ENCODE measurements around the gene PTGDS. TPM values are rescaled to one million over a fixed set of nuclear protein-coding genes. Genes with fewer than 3 reads are reported as not detected.

PTGDS gene
- total RNA-seq, 2 experiments from 2014 or later, result not detected

DNA sequence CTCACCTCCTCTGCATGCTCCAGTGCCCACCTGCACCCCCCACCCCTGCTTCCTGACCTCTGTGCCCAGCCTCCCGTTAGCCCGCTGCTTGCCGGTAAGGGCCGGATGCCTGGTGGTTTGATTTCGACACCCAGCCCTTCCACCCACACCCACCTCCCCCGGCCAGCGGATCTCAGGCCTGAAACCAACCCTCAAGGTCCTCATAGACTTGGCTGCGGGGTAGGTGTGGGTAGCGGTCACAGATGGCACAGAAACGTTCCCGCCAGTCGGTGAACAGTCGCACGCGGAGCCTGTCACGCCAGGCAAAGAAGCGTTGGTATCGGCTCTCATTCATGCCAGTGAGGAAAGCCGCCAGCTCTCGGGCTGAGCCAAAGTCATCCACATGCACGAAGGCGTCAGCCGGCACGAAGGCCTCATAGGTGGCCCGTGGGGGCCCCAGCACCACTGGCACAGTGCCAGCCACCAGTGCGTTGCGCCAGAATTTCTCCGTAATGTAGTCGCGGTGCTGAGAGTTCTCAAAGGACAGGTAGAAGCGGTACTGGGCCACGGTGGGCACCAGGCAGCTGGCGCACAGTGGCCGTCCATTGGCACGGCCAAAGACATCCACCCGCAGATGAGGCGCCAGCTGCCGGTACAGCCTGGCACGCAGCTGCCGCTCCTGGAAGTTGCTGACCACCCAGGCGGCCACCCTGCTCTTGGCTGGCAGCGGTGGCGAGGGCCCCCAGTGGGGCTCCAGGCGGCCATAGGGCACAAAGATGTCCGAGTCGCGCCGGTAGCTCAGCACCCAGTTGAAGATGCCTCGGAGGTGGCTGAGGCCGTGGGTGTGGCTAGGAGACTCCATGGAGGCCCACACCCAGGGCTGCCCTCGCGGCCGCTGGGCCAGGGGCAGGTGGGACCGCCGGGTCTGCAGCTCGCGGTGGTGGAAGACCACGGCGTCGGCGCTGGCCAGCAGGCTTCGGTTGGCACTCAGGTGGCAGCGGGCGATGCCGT is 53.5 kb downstream of the PTGDS start:
- H3K27ac Mint-ChIP-seq, result no peak overlapping the region
- ChIA-PET POLR2A (interaction anchor here (0.8 kb wide), 1 partner anchor 210 kb away, joined by 3 read pairs; the partner anchor contains the start of gene TUBB4B), CTCF (interaction anchor here (0.7 to 4.7 kb wide), 9 partner anchors 8 to 65 kb away, joined by 3 to 26 read pairs (median 9); partner anchors contain the start of genes MAN1B1 and PAXX)
- ATAC-seq (no peak), DNase-seq (peak; percentile 77)
- peak overlapping the region; percentile 49 for H3K4me3 Mint-ChIP-seq
- H3K4me1 Mint-ChIP-seq, result peaks cover 55% of the 10 kb centered on the region
- no peaks in the 10 kb centered on the region for H3K36me3 Mint-ChIP-seq (ENCODE audit: low read depth)
- intact Hi-C loops (cut with DNase I, micrococcal nuclease), result loop anchor here in 1 of 2 experiments (10.0 kb wide), 1 partner anchor 186 kb away; the partner anchor contains the start of genes AJM1 and PHPT1
- no peaks in the 10 kb centered on the region for H3K9me3 Mint-ChIP-seq (ENCODE audit: low read depth)
- H3K27me3 Mint-ChIP-seq, result no peaks in the 10 kb centered on the region

Other genes with a start within 250 kb of the PTGDS start
- 1 to 10 TPM in 1 of 2 experiments, under 1 TPM in 1; 0.71 to 1.2 TPM for gene LCN10, start 234.6 kb upstream of the PTGDS start, total RNA-seq
- not detected for gene LCN6, start 229.0 kb upstream of the PTGDS start, total RNA-seq
- not detected for gene LCN8, start 219.3 kb upstream of the PTGDS start, total RNA-seq
- gene LCN15, start 213.0 kb upstream of the PTGDS start, total RNA-seq, result not detected
- 10 to 100 TPM; 30.9 to 47.1 TPM for gene TMEM141, start 186.2 kb upstream of the PTGDS start, total RNA-seq
- under 1 TPM; 0.47 to 0.55 TPM for gene CCDC183, start 181.2 kb upstream of the PTGDS start, total RNA-seq
- 10 to 100 TPM; 66.2 to 71.8 TPM for gene RABL6, start 169.6 kb upstream of the PTGDS start, total RNA-seq
- 1 to 10 TPM; 4.3 to 4.8 TPM for gene AJM1, start 135.0 kb upstream of the PTGDS start, total RNA-seq
- gene PHPT1, start 128.1 kb upstream of the PTGDS start, total RNA-seq, result 10 to 100 TPM; 94.5 to 98.9 TPM
- 10 to 100 TPM; 16.6 to 17.5 TPM for gene MAMDC4, start 125.2 kb upstream of the PTGDS start, total RNA-seq
- gene EDF1, start 111.2 kb upstream of the PTGDS start, total RNA-seq, result 100 to 1,000 TPM; 282 to 320 TPM
- 10 to 100 TPM; 37.4 to 46.2 TPM for gene TRAF2, start 91.0 kb upstream of the PTGDS start, total RNA-seq
- 10 to 100 TPM; 54.4 to 66.4 TPM for gene FBXW5, start 32.8 kb upstream of the PTGDS start, total RNA-seq
- gene C8G, start 32.3 kb upstream of the PTGDS start, total RNA-seq, result under 1 TPM in 1 of 2 experiments, not detected in 1; 0.77 TPM
- 1 to 10 TPM; 1.1 to 1.5 TPM for gene LCN12, start 25.2 kb upstream of the PTGDS start, total RNA-seq
- gene LCNL1, start 5.5 kb downstream of the PTGDS start, total RNA-seq, result not detected
- 10 to 100 TPM; 52.7 to 67.1 TPM for gene PAXX, start 14.9 kb downstream of the PTGDS start, total RNA-seq
- not detected for gene CLIC3, start 19.1 kb downstream of the PTGDS start, total RNA-seq
- gene ABCA2, start 50.7 kb downstream of the PTGDS start, total RNA-seq, result 10 to 100 TPM; 20.4 to 23.7 TPM
- 1 to 10 TPM; 1.3 to 1.6 TPM for gene FUT7, start 54.6 kb downstream of the PTGDS start, total RNA-seq
- 10 to 100 TPM; 21.0 to 23.1 TPM for gene NPDC1, start 68.7 kb downstream of the PTGDS start, total RNA-seq
- gene ENTPD2, start 76.6 kb downstream of the PTGDS start, total RNA-seq, result under 1 TPM in 1 of 2 experiments, not detected in 1; 0.19 TPM
- gene SAPCD2, start 93.1 kb downstream of the PTGDS start, total RNA-seq, result 1 to 10 TPM; 6.4 to 8.8 TPM
- gene UAP1L1, start 100.0 kb downstream of the PTGDS start, total RNA-seq, result 10 to 100 TPM; 12.5 to 14.4 TPM
- gene MAN1B1, start 109.5 kb downstream of the PTGDS start, total RNA-seq, result 10 to 100 TPM; 21.6 to 26.7 TPM
- gene DPP7, start 137.2 kb downstream of the PTGDS start, total RNA-seq, result 100 to 1,000 TPM; 188 to 204 TPM
- under 1 TPM in 1 of 2 experiments, not detected in 1; 0.14 TPM for gene GRIN1, start 161.7 kb downstream of the PTGDS start, total RNA-seq
- not detected for gene LRRC26, start 192.5 kb downstream of the PTGDS start, total RNA-seq
- gene TMEM210, start 194.6 kb downstream of the PTGDS start, total RNA-seq, result not detected
- gene ANAPC2, start 211.1 kb downstream of the PTGDS start, total RNA-seq, result 10 to 100 TPM; 30.8 to 38.4 TPM
- gene SSNA1, start 211.2 kb downstream of the PTGDS start, total RNA-seq, result 10 to 100 TPM; 53.6 to 58.6 TPM
- 1 to 10 TPM; 5.6 to 5.8 TPM for gene TPRN, start 223.2 kb downstream of the PTGDS start, total RNA-seq
- 10 to 100 TPM; 25.0 to 30.7 TPM for gene TMEM203, start 228.1 kb downstream of the PTGDS start, total RNA-seq
- 10 to 100 TPM; 27.0 to 27.8 TPM for gene NDOR1, start 228.2 kb downstream of the PTGDS start, total RNA-seq
- 1 to 10 TPM; 7.1 to 8.9 TPM for gene RNF208, start 244.7 kb downstream of the PTGDS start, total RNA-seq
- under 1 TPM; 0.23 to 0.42 TPM for gene CYSRT1, start 247.7 kb downstream of the PTGDS start, total RNA-seq
- not detected for gene RNF224, start 250.0 kb downstream of the PTGDS start, total RNA-seq

Data from activated CD4-positive, alpha-beta T cell treated with anti-CD3 and anti-CD28 coated beads for 36 hours (primary cell).